A673 (cell line): ENCODE results near the gene ARL14. TPM values are rescaled to one million over a fixed set of nuclear protein-coding genes. Genes with fewer than 3 reads are reported as not detected.

ENCODE experiments used
- BruUV-seq: library from RNA; stranded (reverse); fragments of 400-500 nt; replicated peaks from 2 replicates; lab custom pipeline; 2021; lab: Mats Ljungman, UMichigan
- CTCF ChIA-PET: fragments of 300-600 bp; sonication (Branson Sonifier 250); formaldehyde crosslinking; loops from one replicate; lab custom pipeline; 2022; ENCODE audit warnings: antibody characterized with exemption; lab: Charles Lee
- POLR2A ChIA-PET: fragments of 300-600 bp; sonication (Branson Sonifier 250); formaldehyde crosslinking; loops from one replicate; lab custom pipeline; 2022; ENCODE audit warnings: antibody characterized with exemption; ENCODE audit not compliant: low non-redundant PET; lab: Charles Lee
- DNase-seq: peaks from one replicate; pipeline ENCODE4 v3.0.0-alpha.2; 2015; ENCODE audit warnings: low spot score
- H3K27ac ChIP-seq: fragments of 200-600 bp; sonication (generic); 2 replicates; pipeline ENCODE4 v1.5.1; 2016; ENCODE audit warnings: mixed run types, low read depth, mild to moderate bottlenecking, mixed read lengths, antibody characterized with exemption, low read length; ENCODE audit not compliant: poor library complexity, severe bottlenecking
- H3K27me3 ChIP-seq: fragments of 200-600 bp; sonication (generic); replicated peaks from 2 replicates; pipeline ENCODE4 v1.6.1; 2017; ENCODE audit warnings: mixed run types, low read depth, mild to moderate bottlenecking, mixed read lengths, antibody characterized with exemption, low read length; ENCODE audit not compliant: insufficient read depth, poor library complexity
- H3K36me3 ChIP-seq: fragments of 200-600 bp; sonication (generic); 2 replicates; pipeline ENCODE4 v1.6.1; 2016; ENCODE audit warnings: mixed run types, mild to moderate bottlenecking, mixed read lengths, antibody characterized with exemption, low read length; ENCODE audit not compliant: insufficient read depth, poor library complexity, severe bottlenecking
- H3K4me1 ChIP-seq: fragments of 200-600 bp; sonication (generic); 2 replicates; pipeline ENCODE4 v1.6.1; 2017; ENCODE audit warnings: mixed run types, mild to moderate bottlenecking, mixed read lengths, antibody characterized with exemption, low read length; ENCODE audit not compliant: insufficient read depth, poor library complexity, severe bottlenecking
- H3K4me3 ChIP-seq: fragments of 200-600 bp; sonication (generic); 2 replicates; pipeline ENCODE4 v1.5.1; 2016; ENCODE audit warnings: low read depth, mixed run types, mild to moderate bottlenecking, mixed read lengths, low read length; ENCODE audit not compliant: poor library complexity, severe bottlenecking
- H3K9me3 ChIP-seq: fragments of 200-600 bp; sonication (generic); 2 replicates; pipeline ENCODE4 v1.6.1; 2016; ENCODE audit warnings: mixed run types, low read depth, mild to moderate bottlenecking, mixed read lengths, antibody characterized with exemption, low read length; ENCODE audit not compliant: poor library complexity, severe bottlenecking
- CTCF ChIP-seq: fragments of 300-800, 200-600 bp; sonication (generic); conservative IDR thresholded peaks from 2 replicates; pipeline ENCODE4 v1.5.1; 2017; ENCODE audit warnings: low read depth, mild to moderate bottlenecking, antibody characterized with exemption, low read length, moderate library complexity, mixed read lengths
- EZH2 ChIP-seq: fragments of 200-600 bp; sonication (generic); IDR thresholded peaks from 2 replicates; pipeline ENCODE4 v1.6.1; 2017; ENCODE audit warnings: borderline replicate concordance, low read depth, mild to moderate bottlenecking, mixed read lengths, antibody characterized with exemption, low read length; ENCODE audit not compliant: poor library complexity, severe bottlenecking
- intact Hi-C: fragments of 100-400 bp; cut with micrococcal nuclease; formaldehyde crosslinking; loops from one replicate; pipeline ENCODE4 v1.10.0; 2022; ENCODE audit not compliant: unreplicated experiment
- total RNA-seq: library from RNA; stranded (reverse); gene quantifications from 2 replicates; pipeline ENCODE4 v1.2.3, GENCODE V29; 2021

ARL14 gene
- total RNA-seq, 1 experiment from 2014 or later = not detected

- Histone ChIP-seq H3K36me3 (no peaks in the 10 kb centered on the region), H3K27ac (no peak overlapping the region), H3K4me1 (no peaks in the 10 kb centered on the region), H3K27me3 (no peaks in the 10 kb centered on the region), H3K4me3 (no peak overlapping the region), H3K9me3 (no peaks in the 10 kb centered on the region)
- no TSS peak for BruUV-seq
- no peak for TF ChIP-seq EZH2
- no peak for TF ChIP-seq CTCF
- no peak for DNase-seq
- ChIA-PET CTCF (no interaction called here), POLR2A (no interaction called here)
- intact Hi-C loops = loop anchor here (10.0 kb wide), 1 partner anchor 754 kb away; no protein-coding TSS in a partner anchor
Measured at GRCh38 chr3:160671231-160671630, 5.7 kb upstream of the ARL14 start.

- Histone ChIP-seq H3K4me1 (no peaks in the 10 kb centered on the region), H3K4me3 (no peak overlapping the region), H3K36me3 (no peaks in the 10 kb centered on the region), H3K27me3 (no peaks in the 10 kb centered on the region), H3K9me3 (no peaks in the 10 kb centered on the region), H3K27ac (no peak overlapping the region)
- CTCF ChIA-PET = no interaction called here
- BruUV-seq = no TSS peak
- intact Hi-C loops = loop anchor here (10.0 kb wide), 1 partner anchor 753 kb away; no protein-coding TSS in a partner anchor
- no peak for TF ChIP-seq CTCF
- TF ChIP-seq EZH2 = no peak
- POLR2A ChIA-PET = no interaction called here
- no peak for DNase-seq
Measured at GRCh38 chr3:160671995-160672394, 5.0 kb upstream of the ARL14 start.

GRCh38 chr3:160673188-160673587, 3.8 kb upstream of the ARL14 start:
- DNase-seq = no peak
- BruUV-seq = no TSS peak
- TF ChIP-seq CTCF (no peak), EZH2 (no peak)
- Histone ChIP-seq H3K4me3 (no peak overlapping the region), H3K27ac (no peak overlapping the region), H3K36me3 (no peaks in the 10 kb centered on the region), H3K4me1 (peaks cover 3% of the 10 kb centered on the region), H3K27me3 (no peaks in the 10 kb centered on the region), H3K9me3 (no peaks in the 10 kb centered on the region)
- CTCF ChIA-PET = interaction anchor here (0.6 kb wide), 1 partner anchor 14 kb away, joined by 3 read pairs; no protein-coding TSS in a partner anchor
- POLR2A ChIA-PET = no interaction called here
- intact Hi-C loops = loop anchor here (10.0 kb wide), 1 partner anchor 752 kb away; no protein-coding TSS in a partner anchor
